GM12801 (cell line): ENCODE measurements around the gene CRY1.

ENCODE experiments used
- CTCF ChIP-seq: IDR thresholded peaks from one replicate; pipeline ENCODE4 v1.5.1; 2011; ENCODE audit warnings: control low read depth; ENCODE audit not compliant: insufficient read length; ENCODE audit errors: extremely low read depth

Gene CRY1

DNA sequence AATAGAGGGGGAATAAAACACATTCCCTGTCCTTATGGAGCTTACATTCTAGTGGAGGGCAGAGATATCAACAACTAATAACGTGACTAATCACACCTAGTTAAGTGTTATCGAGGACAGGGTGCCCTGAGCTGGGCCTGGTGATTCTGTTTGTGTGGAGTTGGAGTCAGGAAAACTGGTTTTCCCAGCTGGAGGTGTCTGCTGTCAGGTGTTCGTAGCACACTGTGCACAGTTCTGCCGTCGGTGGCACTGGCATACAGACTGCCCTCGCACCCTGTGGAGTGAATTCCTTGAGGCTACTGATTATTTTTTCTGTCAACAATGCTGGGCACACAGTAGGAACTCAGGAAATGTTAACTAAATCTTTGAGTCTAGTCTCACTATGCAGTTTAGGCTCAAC lies 105.5 kb downstream of the CRY1 start:
- TF ChIP-seq CTCF, result no peak

- no peak for TF ChIP-seq CTCF
These were observed 106.5 kb downstream of the CRY1 start, which contains the start of gene MTERF2 for GRCh38 chr12:106986625-106987389. Gene MTERF2, minus strand, starts transcription at chr12:106987146. Its CDS starts 8,432 bp downstream, at chr12:106978714.

DNA sequence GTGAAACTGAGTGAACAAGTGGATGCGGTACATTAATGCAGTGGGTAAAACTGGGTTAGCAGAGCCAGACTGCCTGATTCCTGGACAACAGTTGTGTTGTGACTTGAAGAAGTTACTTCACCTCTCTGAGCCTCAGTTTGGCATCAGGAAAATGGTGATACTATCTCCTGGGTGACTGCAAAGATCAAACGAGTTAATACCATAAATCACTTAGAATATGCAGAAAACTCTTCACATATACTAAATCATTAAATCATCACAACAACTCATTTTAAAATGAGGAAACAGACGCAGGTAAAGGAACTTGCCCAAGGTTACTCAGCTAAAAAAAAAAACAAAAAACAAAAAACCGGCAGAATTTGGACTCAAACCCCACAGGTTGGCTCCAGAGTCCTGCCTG lies 107.2 kb downstream of the CRY1 start:
- no peak for TF ChIP-seq CTCF

DNA sequence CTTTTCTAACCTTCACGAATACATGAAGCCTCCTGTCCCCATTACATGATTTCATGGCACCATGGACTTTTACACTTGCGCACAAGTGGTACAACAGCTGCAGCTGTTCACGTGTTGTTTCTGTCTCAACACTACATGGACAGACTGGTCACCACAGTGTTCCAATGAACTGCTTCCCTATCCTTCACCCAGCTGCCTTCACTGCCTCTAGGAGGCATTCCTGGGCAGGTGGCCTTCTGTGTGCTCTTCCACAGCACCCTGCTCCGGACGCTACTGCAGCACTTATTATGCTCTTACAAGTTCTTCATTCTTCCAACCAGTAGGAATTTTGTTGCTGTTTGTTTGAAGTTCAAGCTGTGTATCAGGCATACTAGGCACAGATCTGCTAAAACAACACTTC lies 107.9 kb downstream of the CRY1 start:
- no peak for TF ChIP-seq CTCF

- no peak for TF ChIP-seq CTCF
These were observed 108.7 kb downstream of the CRY1 start for GRCh38 chr12:106984588-106985137.

- no peak for TF ChIP-seq CTCF
These were observed 111.1 kb downstream of the CRY1 start for GRCh38 chr12:106982229-106982628.

GRCh38 chr12:106981788-106982187 lies 111.6 kb downstream of the CRY1 start:
- TF ChIP-seq CTCF, result no peak
